HCT116 (cell line): ENCODE results near the gene PPM1B. TPM values are rescaled to one million over a fixed set of nuclear protein-coding genes. Genes with fewer than 3 reads are reported as not detected.

Experiments used
- ATAC-seq: fragments of 200-7000 bp; cut with Tn5 transposase; 2 replicates; pipeline ENCODE4 v1.9.1; 2020; ENCODE audit warnings: mild to moderate bottlenecking, moderate library complexity
- BruUV-seq: library from RNA; stranded (reverse); fragments of 400-500 nt; replicated peaks from 2 replicates; lab custom pipeline; 2021; lab: Mats Ljungman, UMichigan
- CTCF ChIA-PET: fragments of 300-600 bp; sonication (Branson Sonifier 250); formaldehyde crosslinking; loops from one replicate; lab custom pipeline; 2021; ENCODE audit warnings: antibody characterized with exemption; lab: Charles Lee
- POLR2A ChIA-PET: fragments of 300-600, 350-600 bp; sonication (Branson Sonifier 250); formaldehyde crosslinking; loops from one replicate; lab custom pipeline; 2021; ENCODE audit warnings: antibody characterized with exemption; lab: Charles Lee
- RAD21 ChIA-PET, 2 experiments: fragments of 300-600 bp; sonication (Branson Sonifier 250); formaldehyde crosslinking; loops; one replicate each; lab custom pipeline; 2023; ENCODE audit warnings: low total read pairs in 2 of 2; ENCODE audit not compliant: uncharacterized antibody in 2 of 2, unreplicated experiment in 2 of 2, low non-redundant PET in 1 of 2; lab: Charles Lee
- DNase-seq: peaks from one replicate; pipeline ENCODE4 v3.0.0-alpha.2; 2010; ENCODE audit warnings: low read depth, low spot score
- H2AFZ ChIP-seq: fragments of 200-600 bp; shearing (Covaris generic), sonication (generic); 2 replicates; pipeline ENCODE4 v1.6.1; 2017; ENCODE audit warnings: low read depth, mixed run types, mixed read lengths, antibody characterized with exemption, low read length; ENCODE audit not compliant: poor library complexity, severe bottlenecking
- H3K27ac ChIP-seq: 2 replicates; pipeline ENCODE4 v1.5.1; 2012; ENCODE audit warnings: low read depth, low read length
- H3K27me3 ChIP-seq: fragments of 200-600 bp; sonication (generic); 2 replicates; pipeline ENCODE4 v1.6.1; 2016; ENCODE audit warnings: mixed run types, low read length, mixed read lengths; ENCODE audit not compliant: insufficient read depth
- H3K36me3 ChIP-seq, 2 experiments: fragments of 200-500 bp in 1 of 2; fragments of 200-600 bp in 1 of 2; sonication (Bioruptor generic) in 1 of 2; sonication (generic) in 1 of 2; 2 replicates each; pipeline versions ENCODE4 v1.5.1 to v1.6.1; 2014 to 2016; ENCODE audit warnings: low read length in 2 of 2, inconsistent platforms in 1 of 2, mixed read lengths in 1 of 2, mixed run types in 1 of 2; ENCODE audit not compliant: insufficient read depth in 2 of 2, control insufficient read depth in 1 of 2
- H3K4me1 ChIP-seq, 2 experiments: fragments of 200-600 bp in 1 of 2; sonication (generic) in 1 of 2; 2 replicates each; pipeline versions ENCODE4 v1.5.1 to v1.6.1; 2012 to 2017; ENCODE audit warnings: low read length in 2 of 2, inconsistent platforms in 1 of 2, mild to moderate bottlenecking in 1 of 2, mixed read lengths in 1 of 2, mixed run types in 1 of 2, moderate library complexity in 1 of 2; ENCODE audit not compliant: insufficient read depth in 2 of 2, control insufficient read depth in 1 of 2
- H3K4me2 ChIP-seq: fragments of 200-600 bp; sonication (generic); 2 replicates; pipeline ENCODE4 v1.6.1; 2017; ENCODE audit warnings: mixed run types, low read length, mixed read lengths
- H3K4me3 ChIP-seq, 2 experiments: fragments of 200-600 bp in 1 of 2; sonication (generic) in 1 of 2; replicated peaks in 1 of 2; 2 replicates each; pipeline ENCODE4 v1.5.1; 2011 to 2016; ENCODE audit warnings: low read length in 2 of 2, control low read depth in 1 of 2, low read depth in 1 of 2, mild to moderate bottlenecking in 1 of 2, mixed read lengths in 1 of 2, mixed run types in 1 of 2
- H3K79me2 ChIP-seq: fragments of 200-600 bp; sonication (generic); 2 replicates; pipeline ENCODE4 v1.6.1; 2017; ENCODE audit warnings: mild to moderate bottlenecking, mixed run types, low read length, moderate library complexity, mixed read lengths; ENCODE audit not compliant: insufficient read depth
- H3K9ac ChIP-seq: fragments of 200-600 bp; sonication (generic); 2 replicates; pipeline ENCODE4 v1.6.1; 2016; ENCODE audit warnings: low read length, mixed read lengths
- H3K9me2 ChIP-seq: fragments of 200-600 bp; sonication (generic), shearing (Covaris generic); 2 replicates; pipeline ENCODE4 v1.6.1; 2017; ENCODE audit warnings: mixed run types, mild to moderate bottlenecking, moderate library complexity; ENCODE audit not compliant: insufficient read depth
- H3K9me3 ChIP-seq, 2 experiments: fragments of 200-500 bp in 1 of 2; fragments of 200-600 bp in 1 of 2; sonication (Bioruptor generic) in 1 of 2; sonication (generic) in 1 of 2; 2 replicates each; pipeline ENCODE4 v1.6.1; 2014 to 2017; ENCODE audit warnings: low read length in 2 of 2, mixed read lengths in 2 of 2, inconsistent platforms in 1 of 2, low read depth in 1 of 2, mild to moderate bottlenecking in 1 of 2, mixed run types in 1 of 2, moderate library complexity in 1 of 2; ENCODE audit not compliant: control insufficient read depth in 1 of 2, insufficient read depth in 1 of 2
- H4K20me1 ChIP-seq: fragments of 200-600 bp; sonication (generic), shearing (Covaris generic); 2 replicates; pipeline ENCODE4 v1.6.1; 2017; ENCODE audit warnings: mixed run types, mild to moderate bottlenecking, moderate library complexity; ENCODE audit not compliant: insufficient read depth
- CBX3 ChIP-seq: IDR thresholded peaks from 2 replicates; pipeline ENCODE4 v1.6.1; 2012; ENCODE audit warnings: low read depth
- CEBPB ChIP-seq: IDR thresholded peaks from 2 replicates; pipeline ENCODE4 v1.6.1; 2012; ENCODE audit warnings: low read depth
- CTCF ChIP-seq, 3 experiments: fragments of 200-600 bp in 1 of 3; sonication (generic) in 1 of 3; IDR thresholded peaks in 2 of 3; conservative IDR thresholded peaks in 1 of 3; 2 replicates each; pipeline ENCODE4 v1.5.1; 2012 to 2017; ENCODE audit warnings: low read depth in 2 of 3, low read length in 2 of 3, antibody characterized with exemption in 1 of 3, borderline replicate concordance in 1 of 3, control low read depth in 1 of 3, mild to moderate bottlenecking in 1 of 3, mixed read lengths in 1 of 3, mixed run types in 1 of 3, moderate library complexity in 1 of 3; ENCODE audit not compliant: insufficient read depth in 1 of 3
- EGR1 ChIP-seq: IDR thresholded peaks from 2 replicates; pipeline ENCODE4 v1.6.1; 2012; ENCODE audit warnings: low read depth
- EZH2 ChIP-seq: fragments of 200-600 bp; sonication (generic); IDR thresholded peaks from 2 replicates; pipeline ENCODE4 v1.6.1; 2017; ENCODE audit warnings: antibody characterized with exemption, mixed run types
- FOSL1 ChIP-seq: IDR thresholded peaks from 2 replicates; pipeline ENCODE4 v1.6.1; 2012; ENCODE audit warnings: low read depth
- JUND ChIP-seq: IDR thresholded peaks from 2 replicates; pipeline ENCODE4 v1.6.1; 2012
- MAX ChIP-seq: IDR thresholded peaks from 2 replicates; pipeline ENCODE4 v1.6.1; 2012
- POLR2AphosphoS5 ChIP-seq: IDR thresholded peaks from 2 replicates; pipeline ENCODE4 v1.6.1; 2011; ENCODE audit warnings: mild to moderate bottlenecking, low read depth, low read length, moderate library complexity
- SIN3A ChIP-seq: IDR thresholded peaks from 2 replicates; pipeline ENCODE4 v1.6.1; 2012; ENCODE audit warnings: low read depth
- SRF ChIP-seq: IDR thresholded peaks from 2 replicates; pipeline ENCODE4 v1.6.1; 2012; ENCODE audit warnings: low read depth
- TCF7L2 ChIP-seq: IDR thresholded peaks from 2 replicates; pipeline ENCODE4 v1.7.0; 2011; ENCODE audit warnings: borderline replicate concordance, inconsistent platforms; ENCODE audit not compliant: insufficient read depth, insufficient read length; ENCODE audit errors: extremely low read depth
- YY1 ChIP-seq: IDR thresholded peaks from 2 replicates; pipeline ENCODE4 v1.6.1; 2011; ENCODE audit warnings: low read length, low read depth, moderate library complexity, mild to moderate bottlenecking; ENCODE audit not compliant: insufficient replicate concordance; ENCODE audit errors: extremely low read depth
- ZNF274 ChIP-seq: fragments of 200-500 bp; sonication (Bioruptor generic); IDR thresholded peaks from 2 replicates; pipeline ENCODE4 v1.6.1; 2014; ENCODE audit warnings: mild to moderate bottlenecking, low read depth, low read length, inconsistent platforms
- intact Hi-C: fragments of 100-400 bp; cut with micrococcal nuclease; formaldehyde crosslinking; loops from 2 replicates; pipeline ENCODE4 v1.10.0; 2022
- total RNA-seq: library from RNA; stranded (reverse); gene quantifications from one replicate; pipeline ENCODE4 v1.2.1, GENCODE V29; 2021; ENCODE audit not compliant: unreplicated experiment
- TF ChIP-seq, protein P1 (sequence below): IDR thresholded peaks from 2 replicates; pipeline ENCODE4 v1.6.1; 2012
- TF ChIP-seq, protein P2 (sequence below): IDR thresholded peaks from 2 replicates; pipeline ENCODE4 v1.6.1; 2012; ENCODE audit warnings: low read depth
- TF ChIP-seq, protein P3 (sequence below): IDR thresholded peaks from 2 replicates; pipeline ENCODE4 v1.6.1; 2011; ENCODE audit warnings: mild to moderate bottlenecking, low read length, moderate library complexity; ENCODE audit not compliant: insufficient replicate concordance; ENCODE audit errors: extremely low read depth

The PPM1B gene
- total RNA-seq, 1 experiment from 2014 or later, result 36.9 TPM

GRCh38 chr2:44190526-44190925, 21.9 kb downstream of the PPM1B start:
- Histone ChIP-seq H3K27ac (no peak overlapping the region), H3K36me3 (no peaks in the 10 kb centered on the region), H3K4me1 (no peaks in the 10 kb centered on the region), H3K4me2 (no peak overlapping the region), H3K79me2 (peaks cover 56% of the 10 kb centered on the region), H3K9ac (no peak overlapping the region), H3K9me3 (no peaks in the 10 kb centered on the region), H3K9me2 (no peaks in the 10 kb centered on the region), H4K20me1 (no peaks in the 10 kb centered on the region; the same call in 1 of the 2 replicates), H2AFZ (no peak overlapping the region), H3K4me3 (no peak overlapping the region), H3K27me3 (no peaks in the 10 kb centered on the region)
- no peak for ATAC-seq
- intact Hi-C loops, result no loop called here
- DNase-seq, result no peak
- ChIA-PET POLR2A (interaction anchor here (0.8 kb wide), 1 partner anchor 11 kb away, joined by 3 read pairs; no protein-coding TSS in a partner anchor), CTCF (no interaction called here), RAD21 (interaction anchor here in 1 of 2 experiments (0.7 kb wide), 1 partner anchor 53 kb away, joined by 3 read pairs; no protein-coding TSS in a partner anchor)
- BruUV-seq, result no TSS peak
- TF ChIP-seq, protein P1, sequence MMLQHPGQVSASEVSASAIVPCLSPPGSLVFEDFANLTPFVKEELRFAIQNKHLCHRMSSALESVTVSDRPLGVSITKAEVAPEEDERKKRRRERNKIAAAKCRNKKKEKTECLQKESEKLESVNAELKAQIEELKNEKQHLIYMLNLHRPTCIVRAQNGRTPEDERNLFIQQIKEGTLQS, result no peak
- no peak for TF ChIP-seq ZNF274
- TF ChIP-seq EZH2, result no peak
- TF ChIP-seq SIN3A, result no peak
- TF ChIP-seq, protein P2, sequence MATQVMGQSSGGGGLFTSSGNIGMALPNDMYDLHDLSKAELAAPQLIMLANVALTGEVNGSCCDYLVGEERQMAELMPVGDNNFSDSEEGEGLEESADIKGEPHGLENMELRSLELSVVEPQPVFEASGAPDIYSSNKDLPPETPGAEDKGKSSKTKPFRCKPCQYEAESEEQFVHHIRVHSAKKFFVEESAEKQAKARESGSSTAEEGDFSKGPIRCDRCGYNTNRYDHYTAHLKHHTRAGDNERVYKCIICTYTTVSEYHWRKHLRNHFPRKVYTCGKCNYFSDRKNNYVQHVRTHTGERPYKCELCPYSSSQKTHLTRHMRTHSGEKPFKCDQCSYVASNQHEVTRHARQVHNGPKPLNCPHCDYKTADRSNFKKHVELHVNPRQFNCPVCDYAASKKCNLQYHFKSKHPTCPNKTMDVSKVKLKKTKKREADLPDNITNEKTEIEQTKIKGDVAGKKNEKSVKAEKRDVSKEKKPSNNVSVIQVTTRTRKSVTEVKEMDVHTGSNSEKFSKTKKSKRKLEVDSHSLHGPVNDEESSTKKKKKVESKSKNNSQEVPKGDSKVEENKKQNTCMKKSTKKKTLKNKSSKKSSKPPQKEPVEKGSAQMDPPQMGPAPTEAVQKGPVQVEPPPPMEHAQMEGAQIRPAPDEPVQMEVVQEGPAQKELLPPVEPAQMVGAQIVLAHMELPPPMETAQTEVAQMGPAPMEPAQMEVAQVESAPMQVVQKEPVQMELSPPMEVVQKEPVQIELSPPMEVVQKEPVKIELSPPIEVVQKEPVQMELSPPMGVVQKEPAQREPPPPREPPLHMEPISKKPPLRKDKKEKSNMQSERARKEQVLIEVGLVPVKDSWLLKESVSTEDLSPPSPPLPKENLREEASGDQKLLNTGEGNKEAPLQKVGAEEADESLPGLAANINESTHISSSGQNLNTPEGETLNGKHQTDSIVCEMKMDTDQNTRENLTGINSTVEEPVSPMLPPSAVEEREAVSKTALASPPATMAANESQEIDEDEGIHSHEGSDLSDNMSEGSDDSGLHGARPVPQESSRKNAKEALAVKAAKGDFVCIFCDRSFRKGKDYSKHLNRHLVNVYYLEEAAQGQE, result no peak
- no peak for TF ChIP-seq JUND
- no peak for TF ChIP-seq CEBPB
- TF ChIP-seq CBX3, result no peak
- TF ChIP-seq FOSL1, result no peak
- TF ChIP-seq YY1, result no peak
- no peak for TF ChIP-seq MAX
- TF ChIP-seq CTCF (IDR thresholded peaks at IDR 0.05 in 2 of 3, conservative IDR thresholded peaks at IDR 0.05 in 1 of 3; ENCODE audit: borderline replicate concordance in 1 of 3, insufficient read depth in 1 of 3, low read depth in 2 of 3, low read length in 2 of 3), result no peak
- TF ChIP-seq SRF, result no peak
- TF ChIP-seq EGR1, result no peak
- TF ChIP-seq POLR2AphosphoS5, result no peak
- TF ChIP-seq, protein P3, sequence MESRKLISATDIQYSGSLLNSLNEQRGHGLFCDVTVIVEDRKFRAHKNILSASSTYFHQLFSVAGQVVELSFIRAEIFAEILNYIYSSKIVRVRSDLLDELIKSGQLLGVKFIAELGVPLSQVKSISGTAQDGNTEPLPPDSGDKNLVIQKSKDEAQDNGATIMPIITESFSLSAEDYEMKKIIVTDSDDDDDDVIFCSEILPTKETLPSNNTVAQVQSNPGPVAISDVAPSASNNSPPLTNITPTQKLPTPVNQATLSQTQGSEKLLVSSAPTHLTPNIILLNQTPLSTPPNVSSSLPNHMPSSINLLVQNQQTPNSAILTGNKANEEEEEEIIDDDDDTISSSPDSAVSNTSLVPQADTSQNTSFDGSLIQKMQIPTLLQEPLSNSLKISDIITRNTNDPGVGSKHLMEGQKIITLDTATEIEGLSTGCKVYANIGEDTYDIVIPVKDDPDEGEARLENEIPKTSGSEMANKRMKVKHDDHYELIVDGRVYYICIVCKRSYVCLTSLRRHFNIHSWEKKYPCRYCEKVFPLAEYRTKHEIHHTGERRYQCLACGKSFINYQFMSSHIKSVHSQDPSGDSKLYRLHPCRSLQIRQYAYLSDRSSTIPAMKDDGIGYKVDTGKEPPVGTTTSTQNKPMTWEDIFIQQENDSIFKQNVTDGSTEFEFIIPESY, result no peak
- TF ChIP-seq TCF7L2, result no peak
- TF ChIP-seq, all 23 proteins: peak for 0
